Spleen (tissue), 7 donors: Measurements from ENCODE around the gene NCS1.

Experiments used
- POLR2A ChIP-seq, 3 donors: fragments of 450-650 bp; IDR thresholded peaks; one replicate each; pipeline ENCODE4 v1.5.1; 2017; ENCODE audit warnings: antibody characterized with exemption in 3 of 3, mild to moderate bottlenecking in 1 of 3
- TF ChIP-seq, protein P1 (sequence below), 11 experiments: fragments of 200-600 bp in 7 of 11; fragments of 450-650 bp in 4 of 11; sonication (generic) in 4 of 11; IDR thresholded peaks in 8 of 11; conservative IDR thresholded peaks in 3 of 11; 1 replicate in 7 of 11; 2 replicates in 4 of 11; pipeline versions ENCODE4 v1.4.0 to v1.8.0; 2016 to 2021; ENCODE audit warnings: antibody characterized with exemption in 11 of 11, inconsistent platforms in 4 of 11, mild to moderate bottlenecking in 1 of 11
- donor health status: DM: no; HTN: no; CAD: no; lungs with moderate emphysema.
- donor health status: DM: no; HTN: no; CAD: no.
- donor health status: DM: no; HTN: no; CAD: no.

DNA sequence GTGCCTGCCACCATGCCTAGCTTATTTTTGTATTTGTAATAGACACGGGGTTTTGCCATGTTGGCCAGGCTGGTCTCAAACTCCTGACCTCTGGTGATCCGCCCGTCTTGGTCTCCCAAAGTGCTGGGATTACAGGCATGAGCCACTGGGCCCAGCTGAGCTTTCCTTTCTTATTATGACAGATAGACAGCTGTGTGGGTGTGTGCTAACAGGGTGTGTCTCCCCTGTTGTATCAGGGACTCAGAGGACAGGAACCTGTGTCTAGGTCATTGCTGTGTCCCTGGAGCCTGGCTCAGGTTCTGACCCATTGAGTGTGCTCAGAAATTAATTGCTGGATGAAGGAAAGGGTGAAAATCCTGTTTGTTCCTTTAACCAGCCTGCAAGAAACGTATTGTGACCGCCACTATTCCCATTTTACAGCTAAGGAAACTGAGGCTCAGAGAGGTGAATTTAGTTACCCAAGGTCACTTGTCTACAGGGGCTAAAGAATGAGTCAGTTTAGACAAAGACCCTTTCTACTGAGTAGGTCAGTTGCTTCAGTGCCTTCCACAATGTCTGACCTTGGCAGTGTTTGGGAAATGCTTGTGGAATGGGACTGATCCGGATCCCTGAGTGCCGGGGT, 16.8 kb downstream of the NCS1 start:
- TF ChIP-seq, protein P1, sequence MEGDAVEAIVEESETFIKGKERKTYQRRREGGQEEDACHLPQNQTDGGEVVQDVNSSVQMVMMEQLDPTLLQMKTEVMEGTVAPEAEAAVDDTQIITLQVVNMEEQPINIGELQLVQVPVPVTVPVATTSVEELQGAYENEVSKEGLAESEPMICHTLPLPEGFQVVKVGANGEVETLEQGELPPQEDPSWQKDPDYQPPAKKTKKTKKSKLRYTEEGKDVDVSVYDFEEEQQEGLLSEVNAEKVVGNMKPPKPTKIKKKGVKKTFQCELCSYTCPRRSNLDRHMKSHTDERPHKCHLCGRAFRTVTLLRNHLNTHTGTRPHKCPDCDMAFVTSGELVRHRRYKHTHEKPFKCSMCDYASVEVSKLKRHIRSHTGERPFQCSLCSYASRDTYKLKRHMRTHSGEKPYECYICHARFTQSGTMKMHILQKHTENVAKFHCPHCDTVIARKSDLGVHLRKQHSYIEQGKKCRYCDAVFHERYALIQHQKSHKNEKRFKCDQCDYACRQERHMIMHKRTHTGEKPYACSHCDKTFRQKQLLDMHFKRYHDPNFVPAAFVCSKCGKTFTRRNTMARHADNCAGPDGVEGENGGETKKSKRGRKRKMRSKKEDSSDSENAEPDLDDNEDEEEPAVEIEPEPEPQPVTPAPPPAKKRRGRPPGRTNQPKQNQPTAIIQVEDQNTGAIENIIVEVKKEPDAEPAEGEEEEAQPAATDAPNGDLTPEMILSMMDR (IDR thresholded peaks at IDR 0.05 in 8 of 11, conservative IDR thresholded peaks at IDR 0.05 in 3 of 11): no peak
- no peak for TF ChIP-seq POLR2A (IDR thresholded peaks at IDR 0.05)
